ENCODE data around the gene ASCL3. TPM values are rescaled to one million over a fixed set of nuclear protein-coding genes. Genes with fewer than 3 reads are reported as not detected.

Gene ASCL3
- total RNA-seq, 2 donors from 2014 or later, result not detected

DNA sequence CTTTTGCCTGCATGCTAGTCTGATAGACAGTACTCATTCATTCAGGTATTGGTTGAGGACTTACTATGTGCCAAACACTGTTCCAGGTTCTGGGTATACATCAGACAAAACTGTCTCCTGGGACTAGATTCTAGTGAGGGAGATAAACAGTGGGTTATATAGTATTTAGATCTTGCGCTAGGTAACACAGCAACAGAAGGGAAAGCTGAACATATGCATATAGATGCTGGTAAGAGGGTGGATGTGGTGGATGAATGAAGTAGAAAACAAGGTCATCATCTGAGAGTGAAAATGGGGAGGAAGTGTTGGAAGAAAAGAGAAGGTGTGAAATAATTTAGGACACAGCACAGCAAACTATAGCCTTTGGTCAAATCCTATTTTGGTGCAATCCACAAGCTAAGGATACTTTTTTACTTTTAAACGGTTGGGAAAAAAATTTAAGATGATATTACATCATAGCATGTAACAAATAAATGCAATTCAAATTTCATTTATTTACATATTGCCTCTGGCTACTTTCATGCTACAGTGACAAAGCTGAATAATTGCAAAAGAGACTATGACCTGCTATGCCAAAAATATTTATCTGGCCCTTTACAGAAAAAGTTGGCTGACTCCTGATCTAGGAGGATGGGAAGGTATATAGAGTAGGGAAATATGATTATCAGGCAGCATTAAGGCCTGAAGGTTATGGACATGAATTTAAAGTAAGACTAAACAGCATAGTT is 28.5 kb upstream of the ASCL3 start:
- no peaks in the 10 kb centered on the region for H3K36me3 ChIP-seq
- no peak for DNase-seq
- intact Hi-C loops (cut with DNase I), result no loop called here
- no peaks in the 10 kb centered on the region for H3K27me3 ChIP-seq
- H3K27ac ChIP-seq, result no peak overlapping the region
- no peaks in the 10 kb centered on the region for H3K4me1 ChIP-seq
- TF ChIP-seq CTCF (IDR thresholded peaks at IDR 0.05), result no peak
- H3K9me3 ChIP-seq, result no peaks in the 10 kb centered on the region
- no peak overlapping the region for H3K4me3 ChIP-seq
- H3K9ac ChIP-seq (ENCODE audit: low read depth in 2 of 2, low read length in 2 of 2), result no peak overlapping the region

GRCh38 chr11:8967184-8967583 is 24.4 kb upstream of the ASCL3 start:
- no peak overlapping the region for H3K4me3 ChIP-seq
- no peaks in the 10 kb centered on the region for H3K36me3 ChIP-seq
- no peaks in the 10 kb centered on the region for H3K27me3 ChIP-seq
- no peak for DNase-seq
- H3K9ac ChIP-seq (ENCODE audit: low read depth in 2 of 2, low read length in 2 of 2), result no peak overlapping the region
- intact Hi-C loops (cut with DNase I), result loop anchor here (10.0 kb wide), 1 partner anchor 152 kb away; a partner anchor contains a TSS
- H3K4me1 ChIP-seq, result peaks cover 8% of the 10 kb centered on the region
- H3K27ac ChIP-seq, result no peak overlapping the region
- no peak for TF ChIP-seq CTCF (IDR thresholded peaks at IDR 0.05)
- no peaks in the 10 kb centered on the region for H3K9me3 ChIP-seq

- H3K9ac ChIP-seq (ENCODE audit: low read depth in 2 of 2, low read length in 2 of 2), result peak within 1 kb of the TSS; percentile 94 to 95
- no peaks in the 10 kb centered on the region for H3K9me3 ChIP-seq
- peak within 1 kb of the TSS; percentile 98 for H3K27ac ChIP-seq
- peaks cover 8% of the 10 kb centered on the region for H3K4me1 ChIP-seq
- peak within 1 kb of the TSS; percentile 74 for H3K4me3 ChIP-seq
- intact Hi-C loops (cut with DNase I), result loop anchor here (5.0 to 10.0 kb wide), 2 partner anchors 52 to 150 kb away; partner anchors contain the start of gene AKIP1
- peak; percentile 93 for DNase-seq
- TF ChIP-seq CTCF (IDR thresholded peaks at IDR 0.05), result no peak
- H3K27me3 ChIP-seq, result no peaks in the 10 kb centered on the region
- H3K36me3 ChIP-seq, result no peaks in the 10 kb centered on the region
These were observed 21.8 kb upstream of the ASCL3 start, which contains the start of gene TMEM9B for GRCh38 chr11:8964324-8965320. TMEM9B (minus strand) TSS chr11:8964442; CDS start chr11:8964313, 129 bp downstream.

GRCh38 chr11:8963569-8964323 is 20.9 kb upstream of the ASCL3 start:
- Histone ChIP-seq H3K9ac (ENCODE audit: low read depth in 2 of 2, low read length in 2 of 2) (peak overlapping the region; percentile 94 to 95), H3K27ac (peak overlapping the region; percentile 98), H3K27me3 (no peaks in the 10 kb centered on the region), H3K9me3 (no peaks in the 10 kb centered on the region), H3K4me1 (peaks cover 8% of the 10 kb centered on the region), H3K4me3 (peak overlapping the region; percentile 74), H3K36me3 (no peaks in the 10 kb centered on the region)
- intact Hi-C loops (cut with DNase I), result loop anchor here (5.0 to 10.0 kb wide), 2 partner anchors 51 to 149 kb away; partner anchors contain the start of gene AKIP1
- no peak for TF ChIP-seq CTCF (IDR thresholded peaks at IDR 0.05)
- DNase-seq, result peak; percentile 90

Data from colonic mucosa (tissue), 4 donors.